HEK293 (cell line): ENCODE results near the gene TSC2.

Experiments used
- GLIS2 ChIP-seq: fragments of 450-650 bp; formaldehyde crosslinking; IDR thresholded peaks from 2 replicates; pipeline ENCODE4 v1.5.1; 2016; ENCODE audit warnings: missing biosample characterization, missing genetic modification characterization
- KLF10 ChIP-seq: fragments of 450-650 bp; IDR thresholded peaks from 2 replicates; pipeline ENCODE4 v1.5.1; 2018; ENCODE audit warnings: missing biosample characterization, mild to moderate bottlenecking, missing genetic modification characterization
- MZF1 ChIP-seq: fragments of 450-650 bp; formaldehyde crosslinking; IDR thresholded peaks from 2 replicates; pipeline ENCODE4 v1.5.1; 2017; ENCODE audit warnings: missing biosample characterization, missing genetic modification characterization, borderline replicate concordance
- RBAK ChIP-seq: fragments of 450-650 bp; formaldehyde crosslinking; IDR thresholded peaks from 2 replicates; pipeline ENCODE4 v1.5.1; 2016; ENCODE audit warnings: missing biosample characterization, missing genetic modification characterization
- TRIM28 ChIP-seq: IDR thresholded peaks from 2 replicates; pipeline ENCODE4 v1.6.1; 2011; ENCODE audit warnings: low read length, control low read depth, borderline replicate concordance
- ZBTB20 ChIP-seq: fragments of 450-650 bp; formaldehyde crosslinking; IDR thresholded peaks from 2 replicates; pipeline ENCODE4 v1.5.1; 2016; ENCODE audit warnings: missing biosample characterization, missing genetic modification characterization
- ZBTB44 ChIP-seq: fragments of 450-650 bp; IDR thresholded peaks from 2 replicates; pipeline ENCODE4 v1.5.1; 2018; ENCODE audit warnings: missing biosample characterization, mild to moderate bottlenecking, missing genetic modification characterization
- ZFP3 ChIP-seq: fragments of 450-650 bp; formaldehyde crosslinking; IDR thresholded peaks from 2 replicates; pipeline ENCODE4 v1.5.1; 2016; ENCODE audit warnings: low read depth, missing biosample characterization, missing genetic modification characterization
- ZFP69B ChIP-seq: fragments of 450-650 bp; formaldehyde crosslinking; IDR thresholded peaks from 2 replicates; pipeline ENCODE4 v1.5.1; 2016; ENCODE audit warnings: missing biosample characterization, missing genetic modification characterization
- ZNF140 ChIP-seq: fragments of 450-650 bp; formaldehyde crosslinking; IDR thresholded peaks from 2 replicates; pipeline ENCODE4 v1.5.1; 2016; ENCODE audit warnings: missing biosample characterization, missing genetic modification characterization
- ZNF148 ChIP-seq: fragments of 450-650 bp; formaldehyde crosslinking; IDR thresholded peaks from 2 replicates; pipeline ENCODE4 v1.5.0; 2017; ENCODE audit warnings: missing biosample characterization, missing genetic modification characterization, borderline replicate concordance
- ZNF175 ChIP-seq: fragments of 450-650 bp; formaldehyde crosslinking; IDR thresholded peaks from 2 replicates; pipeline ENCODE4 v1.5.1; 2016; ENCODE audit warnings: missing biosample characterization, missing genetic modification characterization
- ZNF280C ChIP-seq: fragments of 450-650 bp; formaldehyde crosslinking; IDR thresholded peaks from 2 replicates; pipeline ENCODE4 v1.5.1; 2016; ENCODE audit warnings: missing biosample characterization, missing genetic modification characterization
- ZNF404 ChIP-seq: fragments of 450-650 bp; formaldehyde crosslinking; IDR thresholded peaks from 2 replicates; pipeline ENCODE4 v1.5.1; 2017; ENCODE audit warnings: missing biosample characterization, missing genetic modification characterization
- ZNF416 ChIP-seq: fragments of 450-650 bp; formaldehyde crosslinking; IDR thresholded peaks from 2 replicates; pipeline ENCODE4 v1.5.1; 2016; ENCODE audit warnings: missing biosample characterization, missing genetic modification characterization
- ZNF449 ChIP-seq: fragments of 450-650 bp; formaldehyde crosslinking; IDR thresholded peaks from 2 replicates; pipeline ENCODE4 v1.5.1; 2017; ENCODE audit warnings: missing biosample characterization, mild to moderate bottlenecking, missing genetic modification characterization, moderate library complexity
- ZNF473 ChIP-seq: fragments of 450-650 bp; formaldehyde crosslinking; IDR thresholded peaks from 2 replicates; pipeline ENCODE4 v1.5.1; 2017; ENCODE audit warnings: missing biosample characterization, missing genetic modification characterization
- ZNF530 ChIP-seq: fragments of 450-650 bp; formaldehyde crosslinking; IDR thresholded peaks from 2 replicates; pipeline ENCODE4 v1.5.1; 2016; ENCODE audit warnings: low read depth, missing biosample characterization, missing genetic modification characterization
- ZNF549 ChIP-seq: fragments of 450-650 bp; IDR thresholded peaks from 2 replicates; pipeline ENCODE4 v1.5.1; 2018; ENCODE audit warnings: missing biosample characterization, missing genetic modification characterization, mild to moderate bottlenecking, inconsistent platforms, moderate library complexity
- ZNF558 ChIP-seq: fragments of 450-650 bp; formaldehyde crosslinking; IDR thresholded peaks from 2 replicates; pipeline ENCODE4 v1.5.1; 2016; ENCODE audit warnings: missing biosample characterization, missing genetic modification characterization
- ZNF596 ChIP-seq: fragments of 450-650 bp; IDR thresholded peaks from 2 replicates; pipeline ENCODE4 v1.5.0; 2018; ENCODE audit warnings: missing biosample characterization, mild to moderate bottlenecking, missing genetic modification characterization, moderate library complexity
- ZNF654 ChIP-seq: fragments of 450-650 bp; formaldehyde crosslinking; IDR thresholded peaks from 2 replicates; pipeline ENCODE4 v1.5.1; 2016; ENCODE audit warnings: low read depth, missing biosample characterization, missing genetic modification characterization
- ZNF785 ChIP-seq: fragments of 450-650 bp; formaldehyde crosslinking; IDR thresholded peaks from 2 replicates; pipeline ENCODE4 v1.5.1; 2016; ENCODE audit warnings: missing biosample characterization, missing genetic modification characterization
- ZNF791 ChIP-seq: fragments of 450-650 bp; formaldehyde crosslinking; IDR thresholded peaks from 2 replicates; pipeline ENCODE4 v1.5.1; 2016; ENCODE audit warnings: missing biosample characterization, missing genetic modification characterization
- ZSCAN23 ChIP-seq: fragments of 450-650 bp; formaldehyde crosslinking; IDR thresholded peaks from 2 replicates; pipeline ENCODE4 v1.5.1; 2016; ENCODE audit warnings: missing biosample characterization, missing genetic modification characterization
- ZSCAN30 ChIP-seq: fragments of 450-650 bp; IDR thresholded peaks from 2 replicates; pipeline ENCODE4 v1.5.1; 2018; ENCODE audit warnings: missing biosample characterization, mild to moderate bottlenecking, missing genetic modification characterization, moderate library complexity
- ZXDB ChIP-seq: fragments of 450-650 bp; formaldehyde crosslinking; IDR thresholded peaks from 2 replicates; pipeline ENCODE4 v1.5.1; 2016; ENCODE audit warnings: missing biosample characterization, missing genetic modification characterization
- TF ChIP-seq, protein P1 (sequence below): fragments of 450-650 bp; formaldehyde crosslinking; IDR thresholded peaks from 2 replicates; pipeline ENCODE4 v1.5.1; 2016; ENCODE audit warnings: missing biosample characterization, missing genetic modification characterization
- TF ChIP-seq, protein P2 (sequence below): fragments of 450-650 bp; formaldehyde crosslinking; IDR thresholded peaks from 2 replicates; pipeline ENCODE4 v1.5.1; 2016; ENCODE audit warnings: missing biosample characterization, missing genetic modification characterization

Gene TSC2

DNA sequence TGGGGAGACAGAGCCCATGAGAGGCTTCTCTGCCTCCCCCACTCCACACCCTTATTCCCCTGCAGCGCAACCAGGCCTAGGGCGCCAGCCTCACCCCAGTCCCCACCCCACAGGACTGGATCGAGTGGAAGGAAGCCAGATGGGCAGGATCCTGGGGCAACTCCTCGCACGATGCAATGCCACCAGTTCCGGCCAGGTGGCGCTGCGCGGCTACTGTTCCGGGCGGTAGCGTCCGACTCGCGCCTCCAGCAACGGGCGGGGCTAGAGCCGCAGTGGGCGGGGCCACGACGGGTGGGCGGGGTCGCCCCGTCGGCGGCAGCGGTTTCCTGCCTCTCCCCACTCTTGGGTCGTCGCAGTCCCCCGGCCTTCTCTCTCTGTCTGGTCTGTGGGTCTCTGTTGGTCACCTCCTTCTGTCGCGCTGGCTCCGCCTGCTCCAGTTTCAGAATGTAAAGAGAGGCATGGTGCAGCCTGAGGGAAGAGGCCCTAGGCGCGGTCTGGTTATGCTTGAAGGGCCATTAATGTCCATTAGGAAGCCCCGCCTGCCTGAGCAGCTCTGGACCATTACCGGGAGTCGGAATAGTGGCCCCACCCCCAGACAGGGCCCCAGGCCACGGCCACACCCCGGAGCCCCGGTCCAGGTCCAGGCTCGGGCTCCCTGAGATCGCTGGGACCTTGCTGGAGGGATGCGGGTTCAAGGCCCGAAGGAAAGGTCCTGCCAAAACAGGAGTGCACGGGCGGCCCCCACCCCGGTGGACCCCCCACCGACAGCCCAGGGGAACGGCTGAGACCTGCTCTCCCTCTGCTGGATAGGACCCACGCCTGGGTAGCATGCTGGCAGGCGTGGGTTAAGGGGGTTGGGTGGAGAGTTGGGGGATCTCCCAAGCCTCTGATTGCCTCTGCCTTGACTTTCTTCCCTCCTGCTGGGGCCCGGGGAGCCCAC, 24.4 kb upstream of the TSC2 start (continued):
- TF ChIP-seq ZNF791 (tag by site-specific recombination) = no peak
- TF ChIP-seq ZSCAN30 (tag by site-specific recombination) = peak; percentile 66; the same call in 1 of the 2 replicates
- TF ChIP-seq ZBTB20 = peak; percentile 76
- TF ChIP-seq, protein P1, sequence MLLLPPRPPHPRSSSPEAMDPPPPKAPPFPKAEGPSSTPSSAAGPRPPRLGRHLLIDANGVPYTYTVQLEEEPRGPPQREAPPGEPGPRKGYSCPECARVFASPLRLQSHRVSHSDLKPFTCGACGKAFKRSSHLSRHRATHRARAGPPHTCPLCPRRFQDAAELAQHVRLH (tag by site-specific recombination) = no peak
- TF ChIP-seq GLIS2 = peak; percentile 71
- TF ChIP-seq ZNF449 (tag by site-specific recombination) = no peak
- TF ChIP-seq ZNF530 = no peak
- TF ChIP-seq MZF1 (tag by site-specific recombination) = no peak
- TF ChIP-seq, protein P2, sequence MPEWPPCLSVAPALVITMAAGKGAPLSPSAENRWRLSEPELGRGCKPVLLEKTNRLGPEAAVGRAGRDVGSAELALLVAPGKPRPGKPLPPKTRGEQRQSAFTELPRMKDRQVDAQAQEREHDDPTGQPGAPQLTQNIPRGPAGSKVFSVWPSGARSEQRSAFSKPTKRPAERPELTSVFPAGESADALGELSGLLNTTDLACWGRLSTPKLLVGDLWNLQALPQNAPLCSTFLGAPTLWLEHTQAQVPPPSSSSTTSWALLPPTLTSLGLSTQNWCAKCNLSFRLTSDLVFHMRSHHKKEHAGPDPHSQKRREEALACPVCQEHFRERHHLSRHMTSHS = no peak
- TF ChIP-seq ZNF654 (tag by site-specific recombination) = peak; percentile 49
- no peak for TF ChIP-seq ZNF175
- TF ChIP-seq ZNF140 (tag by site-specific recombination) = peak; percentile 63; the same call in 1 of the 2 replicates
- no peak for TF ChIP-seq ZFP3 (tag by site-specific recombination)
- no peak for TF ChIP-seq ZXDB (tag by site-specific recombination)
- TF ChIP-seq ZNF404 (tag by site-specific recombination) = no peak
- no peak for TF ChIP-seq ZNF280C (tag by site-specific recombination)
- no peak for TF ChIP-seq ZNF549 (tag by site-specific recombination)
- TF ChIP-seq ZSCAN23 = no peak
- peak; percentile 57; the same call in 1 of the 2 replicates for TF ChIP-seq KLF10 (tag by site-specific recombination)
- TF ChIP-seq ZNF596 (tag by site-specific recombination) = no peak
- TF ChIP-seq ZNF416 (tag by site-specific recombination) = no peak
- no peak for TF ChIP-seq TRIM28
- TF ChIP-seq ZBTB44 = no peak
- no peak for TF ChIP-seq ZNF473 (tag by site-specific recombination)
- TF ChIP-seq ZNF785 (tag by site-specific recombination) = no peak
- no peak for TF ChIP-seq ZNF558 (tag by site-specific recombination)
- no peak for TF ChIP-seq ZNF148 (tag by site-specific recombination)
- 0 out of 2 replicates have a peak, but pooled peaks have one; percentile 22 for TF ChIP-seq ZFP69B
- no peak for TF ChIP-seq RBAK (tag by site-specific recombination)
